Caco-2 (cell line): Measurements from ENCODE around the gene NALCN. TPM values are rescaled to one million over a fixed set of nuclear protein-coding genes. Genes with fewer than 3 reads are reported as not detected.

ENCODE experiments used
- BruUV-seq: library from RNA; stranded (reverse); fragments of 400-500 nt; replicated peaks from 2 replicates; lab custom pipeline; 2021; lab: Mats Ljungman, UMichigan
- CTCF ChIA-PET: fragments of 300-600 bp; sonication (Branson Sonifier 250); formaldehyde crosslinking; loops from one replicate; lab custom pipeline; 2022; ENCODE audit warnings: antibody characterized with exemption; lab: Charles Lee
- POLR2A ChIA-PET: fragments of 300-600 bp; sonication (Branson Sonifier 250); formaldehyde crosslinking; loops from one replicate; lab custom pipeline; 2022; ENCODE audit warnings: antibody characterized with exemption; lab: Charles Lee
- DNase-seq, 2 experiments: peaks; one replicate each; pipeline versions ENCODE4 v3.0.0 to v3.0.0-alpha.2; 2020 to 2022
- H3K27me3 ChIP-seq: replicated peaks from 2 replicates; pipeline ENCODE4 v1.6.0; 2011; ENCODE audit warnings: low read length; ENCODE audit not compliant: control insufficient read depth, insufficient read depth
- H3K36me3 ChIP-seq: 2 replicates; pipeline ENCODE4 v1.5.1; 2011; ENCODE audit warnings: low read length; ENCODE audit not compliant: control insufficient read depth, insufficient read depth
- H3K4me1 ChIP-seq: fragments of 250-450 bp; sonication (Bioruptor Pico); 2 replicates; pipeline ENCODE4 v1.5.1; 2020; ENCODE audit warnings: mild to moderate bottlenecking
- H3K4me3 ChIP-seq: 2 replicates; pipeline ENCODE4 v1.5.1; 2011; ENCODE audit warnings: low read depth, mild to moderate bottlenecking, control low read depth, low read length
- H3K9me3 ChIP-seq: fragments of 250-450 bp; sonication (Bioruptor Pico); 2 replicates; pipeline ENCODE4 v1.5.1; 2020; ENCODE audit warnings: mild to moderate bottlenecking, moderate library complexity
- H3K27ac Mint-ChIP-seq: one replicate; pipeline ENCODE4 v1.8.0; 2022; ENCODE audit warnings: mixed read lengths; ENCODE audit not compliant: unreplicated experiment
- H3K27me3 Mint-ChIP-seq: one replicate; pipeline ENCODE4 v1.8.0; 2022; ENCODE audit warnings: mixed read lengths; ENCODE audit not compliant: insufficient read depth, unreplicated experiment
- H3K36me3 Mint-ChIP-seq: one replicate; pipeline ENCODE4 v1.8.0; 2022; ENCODE audit warnings: mild to moderate bottlenecking, mixed read lengths; ENCODE audit not compliant: insufficient read depth, unreplicated experiment
- H3K4me1 Mint-ChIP-seq: one replicate; pipeline ENCODE4 v1.8.0; 2022; ENCODE audit warnings: low read depth, mixed read lengths; ENCODE audit not compliant: unreplicated experiment
- H3K4me3 Mint-ChIP-seq: one replicate; pipeline ENCODE4 v1.8.0; 2022; ENCODE audit warnings: mild to moderate bottlenecking, moderate library complexity, mixed read lengths; ENCODE audit not compliant: unreplicated experiment
- H3K9me3 Mint-ChIP-seq: one replicate; pipeline ENCODE4 v1.8.0; 2022; ENCODE audit warnings: mixed read lengths; ENCODE audit not compliant: unreplicated experiment
- intact Hi-C: fragments of 100-400 bp; cut with micrococcal nuclease; formaldehyde crosslinking; loops from one replicate; pipeline ENCODE4 v1.10.0; 2022; ENCODE audit not compliant: unreplicated experiment
- total RNA-seq: library from RNA; stranded (reverse); gene quantifications from 2 replicates; pipeline ENCODE4 v1.2.3, GENCODE V29; 2022
- TF ChIP-seq, protein P1 (sequence below), 2 experiments: fragments of 200-600 bp in 1 of 2; IDR thresholded peaks; 1 replicate in 1 of 2; 2 replicates in 1 of 2; pipeline versions ENCODE4 v1.5.1 to v1.8.0; 2011 to 2022; ENCODE audit warnings: antibody characterized with exemption in 1 of 2, control low read depth in 1 of 2, inconsistent platforms in 1 of 2, low read depth in 1 of 2, low read length in 1 of 2, mild to moderate bottlenecking in 1 of 2, moderate library complexity in 1 of 2; ENCODE audit not compliant: insufficient read depth in 1 of 2, severe bottlenecking in 1 of 2, unreplicated experiment in 1 of 2

Gene NALCN
- total RNA-seq, 1 experiment from 2014 or later: not detected

DNA sequence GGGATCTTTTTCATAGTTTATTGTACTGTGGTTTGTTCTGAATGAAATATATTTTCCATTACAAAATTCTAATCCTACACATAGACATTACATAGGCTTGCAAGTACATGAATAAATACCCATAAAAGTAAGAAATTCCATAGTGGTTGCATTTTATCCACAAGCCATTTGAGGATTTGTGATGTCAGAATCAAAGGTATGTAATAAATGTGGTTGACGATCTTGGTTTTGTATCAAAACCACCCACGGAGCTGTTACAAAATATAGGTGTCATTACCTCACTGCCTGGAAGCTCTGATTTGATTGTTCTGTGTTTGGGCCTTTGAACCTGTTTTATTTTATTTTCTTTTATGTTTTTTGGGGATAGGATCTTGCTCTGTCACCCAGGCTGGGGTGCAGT, 125.1 kb downstream of the NALCN start:
- Mint-ChIP-seq H3K4me3 (no peak overlapping the region), H3K27me3 (no peaks in the 10 kb centered on the region), H3K9me3 (no peaks in the 10 kb centered on the region), H3K27ac (no peak overlapping the region), H3K4me1 (no peaks in the 10 kb centered on the region), H3K36me3 (no peaks in the 10 kb centered on the region)
- Histone ChIP-seq H3K4me1 (no peaks in the 10 kb centered on the region), H3K27me3 (no peaks in the 10 kb centered on the region), H3K36me3 (no peaks in the 10 kb centered on the region), H3K9me3 (no peaks in the 10 kb centered on the region), H3K4me3 (no peak overlapping the region)
- ChIA-PET POLR2A (no interaction called here), CTCF (no interaction called here)
- BruUV-seq: no TSS peak
- intact Hi-C loops: no loop called here
- TF ChIP-seq, protein P1, sequence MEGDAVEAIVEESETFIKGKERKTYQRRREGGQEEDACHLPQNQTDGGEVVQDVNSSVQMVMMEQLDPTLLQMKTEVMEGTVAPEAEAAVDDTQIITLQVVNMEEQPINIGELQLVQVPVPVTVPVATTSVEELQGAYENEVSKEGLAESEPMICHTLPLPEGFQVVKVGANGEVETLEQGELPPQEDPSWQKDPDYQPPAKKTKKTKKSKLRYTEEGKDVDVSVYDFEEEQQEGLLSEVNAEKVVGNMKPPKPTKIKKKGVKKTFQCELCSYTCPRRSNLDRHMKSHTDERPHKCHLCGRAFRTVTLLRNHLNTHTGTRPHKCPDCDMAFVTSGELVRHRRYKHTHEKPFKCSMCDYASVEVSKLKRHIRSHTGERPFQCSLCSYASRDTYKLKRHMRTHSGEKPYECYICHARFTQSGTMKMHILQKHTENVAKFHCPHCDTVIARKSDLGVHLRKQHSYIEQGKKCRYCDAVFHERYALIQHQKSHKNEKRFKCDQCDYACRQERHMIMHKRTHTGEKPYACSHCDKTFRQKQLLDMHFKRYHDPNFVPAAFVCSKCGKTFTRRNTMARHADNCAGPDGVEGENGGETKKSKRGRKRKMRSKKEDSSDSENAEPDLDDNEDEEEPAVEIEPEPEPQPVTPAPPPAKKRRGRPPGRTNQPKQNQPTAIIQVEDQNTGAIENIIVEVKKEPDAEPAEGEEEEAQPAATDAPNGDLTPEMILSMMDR (IDR thresholded peaks at IDR 0.05; ENCODE audit: insufficient read depth in 1 of 2, low read depth in 1 of 2, low read length in 1 of 2, severe bottlenecking in 1 of 2, unreplicated experiment in 1 of 2): no peak
- DNase-seq: no peak

DNA sequence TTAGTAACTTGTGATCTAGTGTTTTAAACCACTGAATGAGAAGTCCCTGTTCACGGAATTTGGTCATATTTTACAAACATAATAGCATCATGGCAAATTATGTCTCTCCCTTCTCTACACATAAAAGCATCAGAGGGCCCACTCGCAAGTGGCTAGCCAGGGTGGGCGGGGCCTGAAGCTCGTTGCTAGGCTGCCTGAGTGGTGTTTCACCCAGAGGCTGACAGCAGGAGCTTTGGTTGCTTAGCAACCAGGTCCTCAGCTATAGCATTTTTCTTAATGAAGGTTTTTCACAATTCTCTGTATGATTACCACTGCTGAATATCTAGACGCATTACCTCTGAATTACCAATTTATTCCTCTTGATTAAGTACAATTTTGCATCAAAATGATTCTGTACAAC, 126.5 kb downstream of the NALCN start:
- no TSS peak for BruUV-seq
- Mint-ChIP-seq H3K27me3 (no peaks in the 10 kb centered on the region), H3K4me3 (no peak overlapping the region), H3K36me3 (no peaks in the 10 kb centered on the region), H3K4me1 (no peaks in the 10 kb centered on the region), H3K27ac (no peak overlapping the region), H3K9me3 (no peaks in the 10 kb centered on the region)
- peak; percentile 35 to 37 for DNase-seq
- intact Hi-C loops: no loop called here
- Histone ChIP-seq H3K9me3 (no peaks in the 10 kb centered on the region), H3K4me1 (no peaks in the 10 kb centered on the region), H3K27me3 (no peaks in the 10 kb centered on the region), H3K36me3 (no peaks in the 10 kb centered on the region), H3K4me3 (no peak overlapping the region)
- CTCF ChIA-PET: no interaction called here
- TF ChIP-seq, protein P1 (IDR thresholded peaks at IDR 0.05; ENCODE audit: insufficient read depth in 1 of 2, low read depth in 1 of 2, low read length in 1 of 2, severe bottlenecking in 1 of 2, unreplicated experiment in 1 of 2): no peak
- POLR2A ChIA-PET: no interaction called here

DNA sequence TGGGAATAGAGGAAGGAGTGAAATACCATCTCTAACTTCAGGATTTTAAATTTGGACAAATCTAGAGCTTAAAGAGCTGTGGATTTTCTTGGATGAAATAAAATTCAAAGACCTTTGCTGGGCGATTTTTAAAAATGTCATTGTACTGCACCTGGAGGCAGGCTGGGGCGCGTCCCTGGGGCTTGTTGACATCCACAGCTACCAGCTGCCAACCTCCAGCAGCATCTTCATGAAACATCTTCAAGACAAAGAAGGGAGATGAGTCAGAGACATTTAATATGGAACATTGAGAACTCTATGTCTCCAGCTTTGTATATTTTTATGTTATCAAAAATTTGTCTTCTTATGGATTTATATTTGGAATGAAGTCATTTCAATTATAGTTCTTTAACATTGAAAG, 132.5 kb downstream of the NALCN start:
- ChIA-PET CTCF (no interaction called here), POLR2A (no interaction called here)
- Histone ChIP-seq H3K27me3 (no peaks in the 10 kb centered on the region), H3K4me3 (no peak overlapping the region), H3K9me3 (no peaks in the 10 kb centered on the region), H3K4me1 (no peaks in the 10 kb centered on the region), H3K36me3 (no peaks in the 10 kb centered on the region)
- H3K4me3 Mint-ChIP-seq: no peak overlapping the region
- BruUV-seq: no TSS peak
- H3K36me3 Mint-ChIP-seq: no peaks in the 10 kb centered on the region
- TF ChIP-seq, protein P1 (IDR thresholded peaks at IDR 0.05; ENCODE audit: insufficient read depth in 1 of 2, low read depth in 1 of 2, low read length in 1 of 2, severe bottlenecking in 1 of 2, unreplicated experiment in 1 of 2): no peak
- no peak for DNase-seq
- intact Hi-C loops: no loop called here
- no peaks in the 10 kb centered on the region for H3K4me1 Mint-ChIP-seq
- no peaks in the 10 kb centered on the region for H3K27me3 Mint-ChIP-seq
- H3K9me3 Mint-ChIP-seq: no peaks in the 10 kb centered on the region
- H3K27ac Mint-ChIP-seq: no peak overlapping the region
